ENCODE results near the gene METRNL. TPM values are rescaled to one million over a fixed set of nuclear protein-coding genes. Genes with fewer than 3 reads are reported as not detected.

Gene METRNL
- polyA plus RNA-seq, 1 donor: 29.9 TPM

GRCh38 chr17:83105512-83105911, 26.1 kb downstream of the METRNL start:
- DNase-seq: no peak

- DNase-seq: no peak
Measured at GRCh38 chr17:83106056-83106588, 26.7 kb downstream of the METRNL start.

- DNase-seq: no peak
Measured at GRCh38 chr17:83106913-83107655, 27.7 kb downstream of the METRNL start.

GRCh38 chr17:83107656-83108048, 28.2 kb downstream of the METRNL start:
- no peak for DNase-seq

- no peak for DNase-seq
Measured at GRCh38 chr17:83108709-83109108, 29.3 kb downstream of the METRNL start.

GRCh38 chr17:83109386-83109785, 30.0 kb downstream of the METRNL start:
- DNase-seq: no peak

- no peak for DNase-seq
Measured at GRCh38 chr17:83109793-83110645, 30.6 kb downstream of the METRNL start.

GRCh38 chr17:83110735-83111134, 31.3 kb downstream of the METRNL start:
- DNase-seq: no peak

GRCh38 chr17:83111516-83112282, 32.3 kb downstream of the METRNL start:
- no peak for DNase-seq

GRCh38 chr17:83113381-83113780, 34.0 kb downstream of the METRNL start:
- DNase-seq: no peak

GRCh38 chr17:83113792-83114191, 34.4 kb downstream of the METRNL start:
- no peak for DNase-seq

GRCh38 chr17:83114706-83115105, 35.3 kb downstream of the METRNL start:
- DNase-seq: no peak

- DNase-seq: no peak
Measured at GRCh38 chr17:83115202-83115651, 35.8 kb downstream of the METRNL start.

- DNase-seq: no peak
Measured at GRCh38 chr17:83115832-83116231, 36.4 kb downstream of the METRNL start.

GRCh38 chr17:83116311-83116771, 36.9 kb downstream of the METRNL start:
- no peak for DNase-seq

GRCh38 chr17:83116783-83117555, 37.6 kb downstream of the METRNL start:
- no peak for DNase-seq

GRCh38 chr17:83117583-83117982, 38.2 kb downstream of the METRNL start:
- DNase-seq: no peak

GRCh38 chr17:83118071-83118841, 38.8 kb downstream of the METRNL start:
- no peak for DNase-seq

- DNase-seq: no peak
Measured at GRCh38 chr17:83119987-83120864, 40.8 kb downstream of the METRNL start.

Data from left kidney (tissue), 2 donors.